WTC11 (cell line): ENCODE data around the gene WDR18. TPM values are rescaled to one million over a fixed set of nuclear protein-coding genes. Genes with fewer than 3 reads are reported as not detected.
A peak's percentile ranks its signal among the peaks of the same experiment; 100 is the strongest.

Experiments
- ATAC-seq: fragments of 200-7000 bp; cut with Tn5 transposase; 2 replicates; pipeline ENCODE4 v1.10.0; 2021; ENCODE audit warnings: mild to moderate bottlenecking, moderate library complexity
- CTCF ChIA-PET: fragments of 300-600 bp; sonication (Branson Sonifier 250); formaldehyde crosslinking; loops from one replicate; lab custom pipeline; 2021; ENCODE audit warnings: antibody characterized with exemption; lab: Charles Lee
- POLR2A ChIA-PET: fragments of 350-600 bp; sonication (Branson Sonifier 250); formaldehyde crosslinking; loops from one replicate; lab custom pipeline; 2021; ENCODE audit warnings: antibody characterized with exemption; lab: Charles Lee
- DNase-seq: peaks from one replicate; pipeline ENCODE4 v3.0.0; 2021; ENCODE audit warnings: low spot score
- H3K27ac Mint-ChIP-seq: 2 replicates; pipeline ENCODE4 v1.8.0; 2021; ENCODE audit warnings: mixed read lengths
- H3K27me3 Mint-ChIP-seq: 2 replicates; pipeline ENCODE4 v1.8.0; 2021; ENCODE audit warnings: low read depth, mild to moderate bottlenecking, moderate library complexity, mixed read lengths
- H3K36me3 Mint-ChIP-seq: 2 replicates; pipeline ENCODE4 v1.8.0; 2021; ENCODE audit warnings: mixed read lengths
- H3K4me1 Mint-ChIP-seq: 2 replicates; pipeline ENCODE4 v1.8.0; 2022; ENCODE audit warnings: mixed read lengths
- H3K4me3 Mint-ChIP-seq: 2 replicates; pipeline ENCODE4 v1.8.0; 2021; ENCODE audit warnings: mild to moderate bottlenecking, moderate library complexity, mixed read lengths
- H3K9me3 Mint-ChIP-seq: 2 replicates; pipeline ENCODE4 v1.8.0; 2021; ENCODE audit warnings: mixed read lengths
- ATF6 ChIP-seq: sonication (generic); formaldehyde crosslinking; IDR thresholded peaks from 2 replicates; pipeline ENCODE4 v1.8.1; 2023; ENCODE audit warnings: mild to moderate bottlenecking, missing genetic modification reagents
- CDX4 ChIP-seq: fragments of 250-450 bp; sonication (Bioruptor Pico); IDR thresholded peaks from 2 replicates; pipeline ENCODE4 v1.9.0; 2021; ENCODE audit warnings: moderate library complexity, mild to moderate bottlenecking, inconsistent platforms, borderline replicate concordance
- FOXJ3 ChIP-seq: sonication (generic); formaldehyde crosslinking; IDR thresholded peaks from 2 replicates; pipeline ENCODE4 v1.9.0; 2021; ENCODE audit warnings: missing genetic modification reagents, mild to moderate bottlenecking, borderline replicate concordance
- GTF2I ChIP-seq: fragments of 250-450 bp; sonication (Bioruptor Pico); conservative IDR thresholded peaks from 2 replicates; pipeline ENCODE4 v1.4.0; 2021; ENCODE audit warnings: mild to moderate bottlenecking
- NFYB ChIP-seq: sonication (generic); formaldehyde crosslinking; conservative IDR thresholded peaks from 2 replicates; pipeline ENCODE4 v1.8.0; 2022; ENCODE audit warnings: low read depth, missing genetic modification reagents
- NR2C2 ChIP-seq: sonication (generic); formaldehyde crosslinking; IDR thresholded peaks from 2 replicates; pipeline ENCODE4 v1.8.0; 2022; ENCODE audit warnings: mild to moderate bottlenecking, missing genetic modification reagents
- PRRX2 ChIP-seq: fragments of 250-450 bp; sonication (Bioruptor Pico); IDR thresholded peaks from 2 replicates; pipeline ENCODE4 v1.8.0; 2021; ENCODE audit warnings: mild to moderate bottlenecking
- RORB ChIP-seq: fragments of 250-450 bp; sonication (Bioruptor Pico); IDR thresholded peaks from 2 replicates; pipeline ENCODE4 v1.9.0; 2021; ENCODE audit warnings: mild to moderate bottlenecking
- SP1 ChIP-seq: sonication (generic); formaldehyde crosslinking; conservative IDR thresholded peaks from 2 replicates; pipeline ENCODE4 v1.8.1; 2022; ENCODE audit warnings: missing genetic modification reagents
- ZBTB43 ChIP-seq: sonication (generic); formaldehyde crosslinking; IDR thresholded peaks from 2 replicates; pipeline ENCODE4 v1.8.1; 2023; ENCODE audit warnings: mild to moderate bottlenecking, missing genetic modification reagents
- ZNF532 ChIP-seq: fragments of 250-450 bp; sonication (Bioruptor Pico); IDR thresholded peaks from 2 replicates; pipeline ENCODE4 v1.9.0; 2021; ENCODE audit warnings: mild to moderate bottlenecking, borderline replicate concordance
- total RNA-seq: library from RNA; stranded (reverse); gene quantifications from 3 replicates; pipeline ENCODE4 v1.2.3, GENCODE V29; 2021
- TF ChIP-seq, protein P1 (sequence below): sonication (generic); formaldehyde crosslinking; IDR thresholded peaks from 2 replicates; pipeline ENCODE4 v1.8.1; 2023; ENCODE audit warnings: mild to moderate bottlenecking, moderate library complexity, missing genetic modification reagents
- TF ChIP-seq, protein P2 (sequence below): fragments of 250-450 bp; sonication (Bioruptor Pico); IDR thresholded peaks from 2 replicates; pipeline ENCODE4 v1.9.0; 2021; ENCODE audit warnings: mild to moderate bottlenecking
- TF ChIP-seq, protein P3 (sequence below): fragments of 250-450 bp; sonication (Bioruptor Pico); IDR thresholded peaks from 2 replicates; pipeline ENCODE4 v1.9.0; 2021; ENCODE audit warnings: mild to moderate bottlenecking

The WDR18 gene
- total RNA-seq, 1 experiment from 2014 or later = 140 TPM

DNA sequence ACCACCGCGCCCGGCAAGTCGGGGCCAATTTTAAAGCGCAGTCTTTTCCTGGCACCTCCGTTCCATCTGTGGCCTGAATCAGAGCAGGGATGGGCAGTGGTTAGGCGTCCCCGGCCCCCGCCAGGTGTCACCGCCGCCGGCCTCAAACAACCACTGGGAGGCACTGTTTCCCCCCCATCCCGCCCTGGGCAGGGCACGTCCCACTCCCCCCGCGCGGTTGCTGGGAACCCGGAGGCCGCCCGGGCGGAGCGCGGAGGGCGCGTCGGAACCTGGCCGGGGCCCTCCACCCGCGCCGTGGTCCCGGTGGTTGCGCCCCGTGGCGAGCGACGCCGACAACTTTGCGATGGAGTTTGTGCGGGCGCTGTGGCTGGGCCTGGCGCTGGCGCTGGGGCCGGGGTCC is 15.9 kb downstream of the WDR18 start, which contains the start of gene GRIN3B (continued):
- TF ChIP-seq ATF6 (no peak), NR2C2 (CRISPR knock-in tag) (no peak)
- TF ChIP-seq, protein P1, sequence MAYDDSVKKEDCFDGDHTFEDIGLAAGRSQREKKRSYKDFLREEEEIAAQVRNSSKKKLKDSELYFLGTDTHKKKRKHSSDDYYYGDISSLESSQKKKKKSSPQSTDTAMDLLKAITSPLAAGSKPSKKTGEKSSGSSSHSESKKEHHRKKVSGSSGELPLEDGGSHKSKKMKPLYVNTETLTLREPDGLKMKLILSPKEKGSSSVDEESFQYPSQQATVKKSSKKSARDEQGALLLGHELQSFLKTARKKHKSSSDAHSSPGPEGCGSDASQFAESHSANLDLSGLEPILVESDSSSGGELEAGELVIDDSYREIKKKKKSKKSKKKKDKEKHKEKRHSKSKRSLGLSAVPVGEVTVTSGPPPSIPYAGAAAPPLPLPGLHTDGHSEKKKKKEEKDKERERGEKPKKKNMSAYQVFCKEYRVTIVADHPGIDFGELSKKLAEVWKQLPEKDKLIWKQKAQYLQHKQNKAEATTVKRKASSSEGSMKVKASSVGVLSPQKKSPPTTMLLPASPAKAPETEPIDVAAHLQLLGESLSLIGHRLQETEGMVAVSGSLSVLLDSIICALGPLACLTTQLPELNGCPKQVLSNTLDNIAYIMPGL (CRISPR knock-in tag) = peak; percentile 81; the same call in 1 of the 2 replicates
- TF ChIP-seq, all 79 proteins: peak for 4

DNA sequence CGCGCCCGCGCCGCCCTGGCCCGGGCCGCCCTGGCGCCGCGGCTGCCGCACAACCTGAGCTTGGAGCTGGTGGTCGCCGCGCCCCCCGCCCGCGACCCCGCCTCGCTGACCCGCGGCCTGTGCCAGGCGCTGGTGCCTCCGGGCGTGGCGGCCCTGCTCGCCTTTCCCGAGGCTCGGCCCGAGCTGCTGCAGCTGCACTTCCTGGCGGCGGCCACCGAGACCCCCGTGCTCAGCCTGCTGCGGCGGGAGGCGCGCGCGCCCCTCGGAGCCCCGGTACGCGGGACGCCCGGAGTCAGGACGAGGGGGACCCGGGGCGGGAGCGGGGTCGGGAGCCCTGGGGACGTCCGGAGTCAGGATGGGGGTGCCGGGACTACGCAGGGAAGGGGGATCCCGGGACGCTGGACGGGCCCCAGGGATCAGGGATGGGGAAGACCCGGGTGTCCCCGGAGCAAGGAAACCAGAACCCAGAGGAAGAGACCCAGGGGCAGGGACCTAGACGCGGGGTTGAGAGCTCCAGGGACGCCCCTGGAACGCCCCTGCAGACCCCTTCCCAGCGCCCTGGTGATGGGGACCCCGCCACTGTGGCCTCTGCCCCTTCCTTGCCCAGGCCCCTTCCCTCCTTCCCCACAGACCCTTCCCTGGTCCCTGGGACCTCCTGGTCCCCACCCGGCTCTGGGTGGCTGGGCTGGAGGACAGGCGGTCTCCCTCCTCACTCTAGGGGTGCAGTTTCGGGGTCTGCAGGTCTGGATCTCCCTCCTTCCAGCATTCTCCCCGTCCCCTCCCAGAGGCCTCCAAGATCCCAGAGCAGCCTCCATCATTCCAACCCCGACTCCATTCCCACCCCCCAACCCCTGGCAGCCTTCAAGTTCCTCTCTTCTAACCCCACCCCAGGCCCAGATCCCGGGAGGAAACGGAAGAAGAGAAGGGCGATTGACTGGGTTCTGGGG is 16.7 kb downstream of the WDR18 start:
- no peak overlapping the region for H3K27ac Mint-ChIP-seq
- H3K36me3 Mint-ChIP-seq = no peaks in the 10 kb centered on the region
- peaks cover 49% of the 10 kb centered on the region for H3K27me3 Mint-ChIP-seq
- CTCF ChIA-PET = interaction anchor here (0.9 to 1.6 kb wide), 9 partner anchors 18 to 220 kb away, joined by 3 to 4 read pairs (median 3); no protein-coding TSS in a partner anchor
- no peaks in the 10 kb centered on the region for H3K9me3 Mint-ChIP-seq
- peaks cover 5% of the 10 kb centered on the region; the same call in 1 of the 2 replicates for H3K4me1 Mint-ChIP-seq
- no peak for TF ChIP-seq NFYB (CRISPR knock-in tag)
- TF ChIP-seq SP1 (CRISPR knock-in tag) = 0 out of 2 replicates have a peak, but pooled peaks have one; percentile 6
- TF ChIP-seq, all 79 proteins: peak for 1
- ATAC-seq (peak; percentile 5), DNase-seq (no peak)
- H3K4me3 Mint-ChIP-seq = peak overlapping the region; percentile 64
- POLR2A ChIA-PET = no interaction called here

- ATAC-seq = peak; percentile 63
- peaks cover under 1% of the 10 kb centered on the region; the same call in 1 of the 2 replicates for H3K4me1 Mint-ChIP-seq
- peak overlapping the region; percentile 64 for H3K4me3 Mint-ChIP-seq
- H3K27ac Mint-ChIP-seq = no peak overlapping the region
- H3K27me3 Mint-ChIP-seq = peaks cover 46% of the 10 kb centered on the region
- 0 out of 2 replicates have a peak, but pooled peaks cover 2% of the 10 kb centered on the region for H3K36me3 Mint-ChIP-seq
- H3K9me3 Mint-ChIP-seq = no peaks in the 10 kb centered on the region
- CTCF ChIA-PET = interaction anchor here (0.6 to 1.6 kb wide), 9 partner anchors 22 to 220 kb away, joined by 3 to 4 read pairs (median 3); no protein-coding TSS in a partner anchor
- POLR2A ChIA-PET = no interaction called here
- peak; percentile 89 for DNase-seq
- TF ChIP-seq GTF2I (CRISPR knock-in tag) (0 out of 2 replicates have a peak, but pooled peaks have one; percentile 15), PRRX2 (CRISPR knock-in tag) (no peak), CDX4 (CRISPR knock-in tag) (no peak), ZBTB43 (CRISPR knock-in tag) (no peak), FOXJ3 (CRISPR knock-in tag) (no peak), ZNF532 (CRISPR knock-in tag) (no peak), RORB (no peak)
- TF ChIP-seq, protein P2, sequence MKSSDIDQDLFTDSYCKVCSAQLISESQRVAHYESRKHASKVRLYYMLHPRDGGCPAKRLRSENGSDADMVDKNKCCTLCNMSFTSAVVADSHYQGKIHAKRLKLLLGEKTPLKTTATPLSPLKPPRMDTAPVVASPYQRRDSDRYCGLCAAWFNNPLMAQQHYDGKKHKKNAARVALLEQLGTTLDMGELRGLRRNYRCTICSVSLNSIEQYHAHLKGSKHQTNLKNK (CRISPR knock-in tag) = no peak
- TF ChIP-seq, protein P3, sequence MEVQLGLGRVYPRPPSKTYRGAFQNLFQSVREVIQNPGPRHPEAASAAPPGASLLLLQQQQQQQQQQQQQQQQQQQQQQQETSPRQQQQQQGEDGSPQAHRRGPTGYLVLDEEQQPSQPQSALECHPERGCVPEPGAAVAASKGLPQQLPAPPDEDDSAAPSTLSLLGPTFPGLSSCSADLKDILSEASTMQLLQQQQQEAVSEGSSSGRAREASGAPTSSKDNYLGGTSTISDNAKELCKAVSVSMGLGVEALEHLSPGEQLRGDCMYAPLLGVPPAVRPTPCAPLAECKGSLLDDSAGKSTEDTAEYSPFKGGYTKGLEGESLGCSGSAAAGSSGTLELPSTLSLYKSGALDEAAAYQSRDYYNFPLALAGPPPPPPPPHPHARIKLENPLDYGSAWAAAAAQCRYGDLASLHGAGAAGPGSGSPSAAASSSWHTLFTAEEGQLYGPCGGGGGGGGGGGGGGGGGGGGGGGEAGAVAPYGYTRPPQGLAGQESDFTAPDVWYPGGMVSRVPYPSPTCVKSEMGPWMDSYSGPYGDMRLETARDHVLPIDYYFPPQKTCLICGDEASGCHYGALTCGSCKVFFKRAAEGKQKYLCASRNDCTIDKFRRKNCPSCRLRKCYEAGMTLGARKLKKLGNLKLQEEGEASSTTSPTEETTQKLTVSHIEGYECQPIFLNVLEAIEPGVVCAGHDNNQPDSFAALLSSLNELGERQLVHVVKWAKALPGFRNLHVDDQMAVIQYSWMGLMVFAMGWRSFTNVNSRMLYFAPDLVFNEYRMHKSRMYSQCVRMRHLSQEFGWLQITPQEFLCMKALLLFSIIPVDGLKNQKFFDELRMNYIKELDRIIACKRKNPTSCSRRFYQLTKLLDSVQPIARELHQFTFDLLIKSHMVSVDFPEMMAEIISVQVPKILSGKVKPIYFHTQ (CRISPR knock-in tag) = no peak
These were observed 17.5 kb downstream of the WDR18 start for GRCh38 chr19:1001538-1002166.
